Keratinocyte (primary cell): ENCODE measurements around the gene ZDHHC6.

Source experiments
- CTCF ChIP-seq, 3 experiments: IDR thresholded peaks in 1 of 3; conservative IDR thresholded peaks in 1 of 3; optimal IDR thresholded peaks in 1 of 3; 2 replicates in 2 of 3; 3 replicates in 1 of 3; pipeline versions ENCODE3 to v1.5.1; 2011; ENCODE audit warnings: low read length in 3 of 3, mild to moderate bottlenecking in 3 of 3, moderate library complexity in 2 of 3, control low read depth in 1 of 3, inconsistent platforms in 1 of 3; ENCODE audit not compliant: insufficient read depth in 2 of 3; ENCODE audit errors: extremely low read depth in 1 of 3
- EZH2 ChIP-seq: IDR thresholded peaks from one replicate; pipeline ENCODE4 v1.6.1; 2012; ENCODE audit warnings: inconsistent platforms, mild to moderate bottlenecking, low read length, moderate library complexity

GRCh38 chr10:112409755-112410154, 37.0 kb downstream of the ZDHHC6 start:
- TF ChIP-seq CTCF (optimal IDR thresholded peaks at IDR 0.05 in 1 of 3, IDR thresholded peaks at IDR 0.05 in 1 of 3, conservative IDR thresholded peaks at IDR 0.05 in 1 of 3; ENCODE audit: extremely low read depth in 1 of 3, insufficient read depth in 2 of 3, low read length in 3 of 3) (no peak), EZH2 (no peak)
